ENCODE measurements around the gene ATP11A. TPM values are rescaled to one million over a fixed set of nuclear protein-coding genes. Genes with fewer than 3 reads are reported as not detected.

The ATP11A gene
- total RNA-seq, 2 experiments from 2014 or later: 28.8 to 30.2 TPM

DNA sequence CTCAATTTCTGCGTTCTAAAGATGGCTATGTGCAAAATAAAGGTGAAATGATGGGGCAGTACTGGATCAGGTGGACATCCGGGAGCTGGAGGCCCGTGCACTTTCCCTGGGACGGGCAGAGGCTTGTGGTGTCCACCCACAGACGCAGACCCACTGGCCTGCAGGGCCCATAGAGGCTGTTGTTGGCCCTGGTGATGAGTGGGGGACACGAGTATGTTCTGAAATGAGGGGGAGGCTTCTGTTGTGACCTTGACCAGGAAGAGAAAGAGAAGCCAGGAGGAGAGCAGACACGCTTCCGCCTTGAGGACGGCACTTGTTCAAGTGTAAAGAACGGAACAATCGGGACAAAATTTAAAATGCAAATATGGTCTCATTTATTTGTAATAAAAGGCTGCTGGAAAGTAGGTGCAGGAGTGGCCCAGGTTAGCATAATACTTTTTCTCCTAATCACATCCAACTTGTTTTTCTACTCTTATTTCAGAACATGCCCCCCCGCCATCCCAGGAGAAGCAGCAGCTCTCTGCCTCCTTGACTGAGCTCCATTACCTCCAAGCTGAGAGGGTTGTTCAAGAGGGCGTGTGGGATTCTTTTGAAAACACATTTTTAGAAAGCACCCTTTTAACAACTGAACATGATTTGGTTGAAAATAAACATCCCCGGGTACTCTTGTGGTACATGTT lies 27.1 kb downstream of the ATP11A start:
- ATAC-seq (no peak), DNase-seq (no peak)
- Mint-ChIP-seq H3K27ac (no peak overlapping the region), H3K4me3 (no peak overlapping the region), H3K9me3 (no peaks in the 10 kb centered on the region), H3K27me3 (no peaks in the 10 kb centered on the region), H3K36me3 (ENCODE audit: low read depth) (no peaks in the 10 kb centered on the region), H3K4me1 (ENCODE audit: low read depth) (peaks cover 3% of the 10 kb centered on the region)
- ChIA-PET POLR2A (no interaction called here), CTCF (no interaction called here)
- TF ChIP-seq CTCF (IDR thresholded peaks at IDR 0.05): no peak
- intact Hi-C loops (cut with micrococcal nuclease): no loop called here

DNA sequence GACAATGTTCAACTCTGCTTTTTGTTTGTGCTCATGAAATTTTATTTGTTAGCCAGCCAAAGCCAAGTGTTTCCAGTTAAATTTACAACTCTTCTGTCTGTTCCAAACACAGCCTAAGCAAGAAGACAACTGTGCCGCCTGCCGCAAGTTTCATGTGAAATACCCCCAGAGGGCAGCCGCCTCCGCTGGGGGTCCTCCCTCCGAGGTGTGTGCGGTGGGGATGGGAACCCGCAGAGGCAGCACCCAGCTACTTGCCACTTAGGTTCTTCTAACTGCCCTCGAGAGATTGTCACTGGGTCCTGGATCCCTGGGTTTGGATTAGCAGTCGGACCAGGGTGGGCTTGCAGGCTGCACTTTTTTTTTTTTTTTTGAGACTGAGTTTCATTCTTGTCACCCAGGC lies 28.5 kb downstream of the ATP11A start:
- ATAC-seq (no peak), DNase-seq (no peak)
- Mint-ChIP-seq H3K4me3 (no peak overlapping the region), H3K27ac (no peak overlapping the region), H3K9me3 (no peaks in the 10 kb centered on the region), H3K27me3 (no peaks in the 10 kb centered on the region), H3K36me3 (ENCODE audit: low read depth) (no peaks in the 10 kb centered on the region), H3K4me1 (ENCODE audit: low read depth) (peaks cover 6% of the 10 kb centered on the region)
- ChIA-PET POLR2A (no interaction called here), CTCF (no interaction called here)
- TF ChIP-seq CTCF (IDR thresholded peaks at IDR 0.05): no peak
- intact Hi-C loops (cut with micrococcal nuclease): no loop called here

DNA sequence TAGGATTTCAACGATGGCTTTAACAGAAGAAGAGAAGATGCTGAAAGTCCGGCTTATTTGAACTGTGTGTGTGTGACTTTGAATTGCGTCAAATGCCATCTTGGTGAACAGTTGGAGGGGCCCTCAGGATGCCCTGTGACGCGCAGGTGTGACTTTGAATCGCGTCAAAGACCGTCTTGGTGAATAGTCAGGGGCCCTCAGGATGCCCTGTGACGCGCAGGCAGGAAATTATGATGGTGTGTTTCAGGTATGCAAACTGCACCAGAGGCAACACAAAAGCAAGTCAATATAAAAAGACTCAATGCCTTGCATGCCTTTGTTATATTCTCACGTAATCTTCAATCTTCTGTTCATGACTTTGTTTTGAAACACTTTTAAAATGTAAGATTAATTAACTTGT lies 29.2 kb downstream of the ATP11A start:
- Mint-ChIP-seq H3K4me3 (no peak overlapping the region), H3K4me1 (ENCODE audit: low read depth) (peaks cover 11% of the 10 kb centered on the region), H3K9me3 (no peaks in the 10 kb centered on the region), H3K27ac (no peak overlapping the region), H3K36me3 (ENCODE audit: low read depth) (no peaks in the 10 kb centered on the region), H3K27me3 (no peaks in the 10 kb centered on the region)
- POLR2A ChIA-PET: no interaction called here
- CTCF ChIA-PET: no interaction called here
- ATAC-seq: no peak
- no peak for DNase-seq
- no peak for TF ChIP-seq CTCF (IDR thresholded peaks at IDR 0.05)
- intact Hi-C loops (cut with micrococcal nuclease): no loop called here

- Mint-ChIP-seq H3K4me1 (ENCODE audit: low read depth) (peaks cover 15% of the 10 kb centered on the region), H3K4me3 (no peak overlapping the region), H3K36me3 (ENCODE audit: low read depth) (no peaks in the 10 kb centered on the region), H3K27ac (no peak overlapping the region), H3K27me3 (no peaks in the 10 kb centered on the region), H3K9me3 (no peaks in the 10 kb centered on the region)
- CTCF ChIA-PET: no interaction called here
- DNase-seq (no peak), ATAC-seq (no peak)
- intact Hi-C loops (cut with micrococcal nuclease): no loop called here
- no peak for TF ChIP-seq CTCF (IDR thresholded peaks at IDR 0.05)
- POLR2A ChIA-PET: no interaction called here
Measured at GRCh38 chr13:112719556-112719955, 29.7 kb downstream of the ATP11A start.

GRCh38 chr13:112720251-112720650 lies 30.4 kb downstream of the ATP11A start:
- no peak for ATAC-seq
- Mint-ChIP-seq H3K4me1 (ENCODE audit: low read depth) (peaks cover 21% of the 10 kb centered on the region), H3K4me3 (no peak overlapping the region), H3K36me3 (ENCODE audit: low read depth) (no peaks in the 10 kb centered on the region), H3K9me3 (no peaks in the 10 kb centered on the region), H3K27me3 (no peaks in the 10 kb centered on the region), H3K27ac (no peak overlapping the region)
- TF ChIP-seq CTCF (IDR thresholded peaks at IDR 0.05): no peak
- no peak for DNase-seq
- ChIA-PET POLR2A (no interaction called here), CTCF (no interaction called here)
- intact Hi-C loops (cut with micrococcal nuclease): no loop called here
